T-helper 22 cell (primary cell): ENCODE data around the gene FTCD.
"Not testable (repeated sequence)": the region's sequence is repeated elsewhere in the genome, so short reads cannot be mapped to it uniquely, and the experiment has no call there.

Experiments
- DNase-seq: peaks from one replicate; pipeline ENCODE4 v3.0.0-alpha.2; 2020; ENCODE audit warnings: low read depth

The FTCD gene

GRCh38 chr21:46188226-46189212 is 33.1 kb upstream of the FTCD start:
- no peak for DNase-seq

GRCh38 chr21:46187814-46188213 is 32.4 kb upstream of the FTCD start:
- no peak for DNase-seq

GRCh38 chr21:46187261-46187660 is 31.9 kb upstream of the FTCD start:
- no peak for DNase-seq

- no peak for DNase-seq
Observed at GRCh38 chr21:46185716-46186115, 30.3 kb upstream of the FTCD start.

- peak; percentile 54 for DNase-seq
Observed at GRCh38 chr21:46184625-46185555, 29.5 kb upstream of the FTCD start.

GRCh38 chr21:46183910-46184624 is 28.7 kb upstream of the FTCD start, which contains the start of gene SPATC1L:
Gene SPATC1L, minus strand, starts transcription at chr21:46184459. Its CDS starts 1,643 bp downstream, at chr21:46182816.
- DNase-seq, result peak; percentile 26

GRCh38 chr21:46183337-46183909 is 28.0 kb upstream of the FTCD start:
- not testable (repeated sequence) for DNase-seq

GRCh38 chr21:46182548-46183336 is 27.4 kb upstream of the FTCD start:
- DNase-seq, result no peak

GRCh38 chr21:46181953-46182547 is 26.7 kb upstream of the FTCD start:
- no peak for DNase-seq

GRCh38 chr21:46181436-46181835 is 26.1 kb upstream of the FTCD start:
- no peak for DNase-seq

GRCh38 chr21:46180778-46181391 is 25.5 kb upstream of the FTCD start:
- no peak for DNase-seq

- no peak for DNase-seq
Observed at GRCh38 chr21:46180079-46180722, 24.8 kb upstream of the FTCD start.

- no peak for DNase-seq
Observed at GRCh38 chr21:46179708-46180078, 24.3 kb upstream of the FTCD start.

GRCh38 chr21:46178961-46179360 is 23.6 kb upstream of the FTCD start:
- DNase-seq, result no peak

GRCh38 chr21:46176443-46177129 is 21.2 kb upstream of the FTCD start:
- not testable (repeated sequence) for DNase-seq

- no peak for DNase-seq
Observed at GRCh38 chr21:46173573-46173972, 18.2 kb upstream of the FTCD start.

GRCh38 chr21:46172863-46173528 is 17.6 kb upstream of the FTCD start:
- no peak for DNase-seq
